MV-4-11 (cell line): ENCODE results near the gene TLE5.
A peak's percentile ranks its signal among the peaks of the same experiment; 100 is the strongest.
"Not testable (repeated sequence)": the region's sequence is repeated elsewhere in the genome, so short reads cannot be mapped to it uniquely, and the experiment has no call there.

Source experiments
- DNase-seq: peaks from one replicate; lab custom pipeline; 2025; lab: John Stamatoyannopoulos, UW

The TLE5 gene

DNA sequence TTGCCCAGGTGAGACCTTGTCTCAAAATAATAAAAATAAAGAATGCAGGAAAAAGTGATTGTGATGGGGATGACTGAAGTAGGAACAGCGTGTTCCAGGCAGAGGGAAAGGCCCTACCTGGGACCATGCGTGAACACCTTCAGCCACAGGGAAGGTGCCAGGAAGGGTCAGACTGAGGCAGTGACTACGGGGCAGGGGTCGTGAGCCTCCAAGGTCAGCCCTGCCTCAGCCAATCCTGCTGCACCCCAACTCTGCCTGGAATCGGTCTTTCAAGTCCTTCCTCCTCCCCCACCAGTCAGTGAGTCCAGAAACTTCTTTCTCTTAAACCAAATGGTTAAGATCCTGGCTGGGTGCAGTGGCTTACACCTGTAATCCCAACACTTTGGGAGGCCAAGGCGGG lies 17.1 kb downstream of the TLE5 start:
- DNase-seq: no peak

DNA sequence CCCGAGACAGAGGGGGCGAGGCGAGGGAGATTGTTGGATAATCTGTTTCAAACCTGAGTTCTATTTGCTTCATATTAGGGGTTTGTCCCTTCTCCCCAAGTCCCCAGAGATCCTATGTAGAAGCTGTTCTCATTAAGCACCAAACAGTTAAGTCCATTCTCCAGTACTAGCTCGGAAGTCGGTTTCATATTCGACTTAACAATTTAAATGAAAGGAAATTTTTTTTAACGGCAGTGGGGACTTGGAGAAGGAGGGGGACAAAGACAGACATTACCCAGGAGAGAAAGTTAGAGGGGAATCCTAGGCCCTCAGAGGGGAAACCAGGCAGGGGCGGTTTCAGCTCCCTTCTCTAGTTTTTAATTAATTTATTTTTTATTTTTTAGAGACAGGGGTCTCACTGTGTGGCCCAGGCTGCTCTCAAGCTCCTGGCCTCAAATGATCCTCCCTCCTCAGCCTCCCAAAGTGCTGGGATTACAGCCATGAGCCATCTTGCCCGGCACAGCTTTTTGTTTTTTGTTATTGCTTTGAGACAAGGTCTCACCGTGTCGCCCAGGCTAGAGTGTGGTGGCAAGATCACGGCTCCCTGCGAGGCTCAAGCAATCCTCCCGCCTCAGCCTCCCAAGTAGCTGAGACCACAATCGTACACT lies 19.6 kb downstream of the TLE5 start:
- no peak for DNase-seq

DNA sequence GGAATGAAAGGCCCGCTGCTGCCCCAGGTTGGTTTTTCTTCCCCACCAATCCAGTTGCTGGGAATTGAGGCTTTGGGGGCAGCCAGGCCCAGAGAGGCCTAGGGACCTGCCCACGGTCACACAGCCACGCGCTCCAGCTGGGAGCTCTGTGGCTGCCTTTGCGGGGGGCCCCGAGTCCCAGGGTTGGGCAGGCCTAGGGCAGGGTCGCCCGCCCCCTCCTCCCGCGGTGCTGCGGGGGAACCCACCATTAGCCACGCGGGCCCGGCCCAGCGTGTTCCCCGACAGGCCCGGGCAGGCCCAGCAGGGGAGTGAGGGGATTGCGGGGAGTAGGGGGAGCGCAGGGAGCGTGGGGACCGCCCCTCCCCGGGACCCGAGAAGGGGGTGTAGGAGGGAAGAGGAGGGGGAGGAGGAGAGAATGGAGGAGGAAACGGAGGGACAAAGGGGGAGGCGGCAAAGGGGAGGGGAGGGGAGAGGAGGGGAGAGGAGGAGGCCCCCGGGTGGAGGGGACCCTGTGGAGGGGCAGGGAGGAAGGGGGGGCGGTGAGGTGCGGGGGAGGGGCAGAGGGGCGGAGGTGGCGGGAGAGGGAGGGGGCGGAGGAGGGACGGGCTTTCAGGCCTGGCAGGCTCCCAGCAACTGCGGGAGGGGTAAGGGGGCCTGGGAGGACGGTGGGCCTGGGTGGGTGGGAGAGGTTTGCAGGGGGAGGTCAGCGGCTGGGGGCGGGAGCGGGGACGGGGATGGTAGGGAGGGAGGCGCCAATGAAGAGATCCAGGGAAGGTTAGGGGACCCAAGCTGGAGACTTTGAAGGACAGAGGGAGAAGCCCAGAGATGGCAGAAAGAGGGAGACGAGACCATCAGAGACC lies 20.3 kb downstream of the TLE5 start:
- DNase-seq: no peak

DNA sequence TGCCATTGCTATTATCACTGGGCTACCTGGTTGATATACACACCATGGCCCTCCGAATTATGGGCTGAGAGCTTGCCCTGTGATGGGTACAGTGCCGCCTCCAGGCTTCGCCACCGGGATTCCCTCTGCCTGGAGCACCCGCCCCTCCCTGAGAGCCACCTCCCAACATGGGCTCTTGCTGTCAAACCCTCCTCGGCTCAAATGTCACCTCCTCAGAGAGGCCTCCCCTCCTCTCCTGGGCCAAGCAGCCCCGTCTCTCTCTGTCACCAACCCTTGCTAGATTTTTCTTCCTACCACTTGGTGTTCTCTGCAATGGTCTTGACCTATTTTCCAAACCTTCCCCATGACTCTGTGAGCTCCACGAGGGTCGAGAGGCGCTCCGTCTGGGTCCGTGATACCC lies 21.0 kb downstream of the TLE5 start:
- no peak for DNase-seq

DNA sequence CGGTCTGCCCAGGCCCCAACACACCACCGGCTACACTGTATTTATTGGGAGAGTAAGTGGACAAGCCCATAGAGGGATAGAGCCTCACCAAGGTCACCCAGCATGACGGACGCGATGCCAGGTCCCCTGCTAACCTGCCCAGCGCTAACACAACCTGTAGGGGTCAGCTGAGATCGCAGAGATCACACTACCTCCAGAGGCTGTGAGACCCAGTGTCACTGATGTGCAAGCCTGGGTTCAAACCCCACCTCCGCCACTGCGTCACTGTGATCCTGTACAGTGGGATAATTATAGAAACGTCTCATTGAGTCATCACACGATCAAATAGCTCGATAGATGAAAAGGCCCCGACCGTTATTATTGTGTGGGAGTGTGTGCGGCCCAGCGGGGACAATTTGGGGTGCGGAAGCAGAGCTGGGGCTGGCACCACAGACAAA lies 22.6 kb downstream of the TLE5 start:
- no peak for DNase-seq

DNA sequence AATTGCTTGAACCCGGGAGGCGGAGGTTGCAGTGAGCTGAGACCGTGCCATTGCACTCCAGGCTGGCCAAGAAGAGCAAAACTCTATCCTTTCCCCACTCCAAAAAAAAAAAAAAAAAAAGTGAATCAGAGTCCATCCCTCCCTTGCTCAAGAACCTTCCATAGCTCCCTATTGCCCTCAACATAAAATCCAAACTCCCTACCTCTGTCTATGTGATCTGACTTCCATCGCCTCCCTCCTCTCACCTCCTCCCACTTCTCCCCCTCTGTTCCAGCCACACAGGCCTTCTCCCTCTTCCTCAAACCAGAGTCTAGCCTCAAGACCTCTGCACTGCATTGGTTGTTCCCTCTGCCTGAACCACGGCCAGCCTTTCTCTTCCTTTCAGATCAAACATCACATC lies 23.2 kb downstream of the TLE5 start:
- no peak for DNase-seq

DNA sequence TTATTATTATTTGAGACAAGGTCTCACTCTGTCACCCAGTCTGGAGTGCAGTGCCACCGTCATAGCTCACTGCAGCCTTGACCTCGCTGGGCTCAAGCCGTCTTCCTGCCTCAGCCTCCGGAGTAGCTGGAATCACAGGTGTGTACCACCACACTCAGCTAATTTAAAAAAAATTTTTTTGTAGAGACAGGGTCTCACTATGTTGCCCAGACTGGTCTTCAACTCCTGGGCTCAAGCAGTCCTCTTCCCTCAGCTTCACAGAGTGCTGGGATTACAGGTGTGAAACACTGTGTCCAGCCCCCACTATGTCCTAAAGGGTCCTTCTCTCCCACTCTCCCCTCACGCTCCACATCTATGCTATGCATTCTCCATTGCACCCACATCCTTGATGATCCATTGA lies 24.1 kb downstream of the TLE5 start:
- no peak for DNase-seq

DNA sequence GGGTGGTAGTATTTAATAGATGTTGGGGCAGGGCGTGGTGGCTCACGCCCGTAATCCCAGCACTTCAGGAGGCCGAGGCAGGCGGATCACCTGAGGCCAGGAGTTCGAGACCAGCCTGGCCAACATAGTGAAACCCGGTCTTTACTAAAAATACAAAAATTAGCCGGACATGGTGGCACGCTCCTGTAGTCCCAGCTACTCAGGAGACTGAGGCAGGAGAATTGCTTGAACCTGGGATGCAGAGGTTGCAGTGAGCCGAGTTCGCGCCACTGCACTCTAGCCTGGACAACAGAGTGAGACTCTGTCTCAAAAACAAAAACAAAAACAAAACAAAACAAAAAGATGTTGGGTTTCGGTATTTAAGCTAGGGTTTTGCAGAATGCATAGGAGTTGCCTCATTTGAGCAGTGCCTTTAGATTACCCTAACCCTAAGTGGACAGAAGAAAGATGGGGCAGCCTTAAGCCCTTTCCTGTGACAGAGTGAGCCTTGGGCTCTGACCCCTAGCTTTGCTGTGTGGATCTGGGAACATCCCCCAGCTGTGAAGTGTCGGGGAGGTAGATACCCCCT lies 25.2 kb downstream of the TLE5 start:
- not testable (repeated sequence) for DNase-seq

DNA sequence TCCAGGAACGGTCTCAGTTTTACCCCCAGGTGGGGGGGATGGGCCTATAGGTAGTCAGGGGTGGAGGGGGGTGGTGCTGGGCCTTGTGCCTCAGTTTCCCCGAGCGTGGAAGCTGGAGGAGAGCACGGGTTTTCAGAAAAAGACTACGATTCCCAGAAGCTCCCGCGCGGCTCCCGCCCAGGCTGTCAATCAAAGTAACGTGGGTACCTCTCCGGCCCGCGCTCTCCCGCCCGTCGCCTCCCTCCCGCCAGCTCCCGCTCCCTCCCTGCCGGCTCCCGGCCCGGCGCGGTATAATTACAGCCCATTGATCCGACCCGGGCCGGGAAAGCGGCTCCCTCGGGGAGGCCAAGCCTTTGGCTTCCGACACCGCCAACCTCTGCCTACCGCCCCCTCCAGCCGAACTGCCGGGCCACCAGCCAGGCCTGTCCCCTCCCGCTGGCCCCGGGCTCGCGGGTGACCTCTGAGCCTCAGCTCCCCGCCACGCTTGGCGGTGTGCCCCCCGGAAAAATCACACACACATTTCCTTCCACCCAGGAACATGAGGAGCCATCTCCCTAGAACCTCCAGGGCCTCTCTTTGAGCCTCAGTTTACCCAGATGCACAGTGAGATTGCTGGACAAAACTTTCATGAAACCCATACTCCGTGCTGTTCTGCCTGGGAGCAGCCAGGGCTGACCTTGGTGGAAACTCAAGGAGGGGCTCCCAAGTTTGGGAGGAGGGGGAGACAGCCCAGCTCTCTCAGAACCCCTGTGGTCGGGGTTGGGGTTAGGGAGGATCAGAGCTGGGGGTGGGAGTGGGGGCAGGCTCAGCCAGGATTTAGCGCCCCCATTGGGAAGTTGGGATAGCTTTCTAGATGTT lies 25.9 kb downstream of the TLE5 start:
- DNase-seq: peak; percentile 86

DNA sequence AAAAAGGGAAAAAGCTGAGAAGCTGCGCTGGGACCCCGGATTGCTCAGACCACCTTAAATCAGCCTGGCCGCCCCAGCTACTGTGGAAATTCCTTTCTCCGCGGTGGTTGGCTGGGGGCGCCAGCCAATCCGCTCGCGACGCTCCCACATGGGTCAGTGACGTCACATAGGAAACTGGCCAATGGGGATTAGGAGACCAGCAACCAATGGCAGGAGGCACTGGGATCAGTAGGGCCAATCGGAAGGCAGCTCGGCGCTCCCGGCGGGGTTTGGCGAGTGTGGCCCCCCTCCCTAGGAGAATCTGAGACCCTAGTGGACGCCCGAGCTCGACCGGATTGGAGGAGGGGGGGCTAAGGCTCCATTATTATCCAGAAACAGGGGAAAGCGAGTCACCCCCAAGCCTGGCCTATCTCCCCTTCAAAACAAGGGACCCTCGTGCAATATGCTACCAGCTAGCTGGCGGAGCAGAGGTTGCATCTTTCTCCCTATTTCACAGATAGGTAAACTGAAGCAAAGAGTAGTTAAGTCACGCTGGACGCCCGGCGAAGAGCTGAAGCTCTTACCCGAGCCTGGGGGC lies 26.7 kb downstream of the TLE5 start:
- DNase-seq: peak; percentile 99

DNA sequence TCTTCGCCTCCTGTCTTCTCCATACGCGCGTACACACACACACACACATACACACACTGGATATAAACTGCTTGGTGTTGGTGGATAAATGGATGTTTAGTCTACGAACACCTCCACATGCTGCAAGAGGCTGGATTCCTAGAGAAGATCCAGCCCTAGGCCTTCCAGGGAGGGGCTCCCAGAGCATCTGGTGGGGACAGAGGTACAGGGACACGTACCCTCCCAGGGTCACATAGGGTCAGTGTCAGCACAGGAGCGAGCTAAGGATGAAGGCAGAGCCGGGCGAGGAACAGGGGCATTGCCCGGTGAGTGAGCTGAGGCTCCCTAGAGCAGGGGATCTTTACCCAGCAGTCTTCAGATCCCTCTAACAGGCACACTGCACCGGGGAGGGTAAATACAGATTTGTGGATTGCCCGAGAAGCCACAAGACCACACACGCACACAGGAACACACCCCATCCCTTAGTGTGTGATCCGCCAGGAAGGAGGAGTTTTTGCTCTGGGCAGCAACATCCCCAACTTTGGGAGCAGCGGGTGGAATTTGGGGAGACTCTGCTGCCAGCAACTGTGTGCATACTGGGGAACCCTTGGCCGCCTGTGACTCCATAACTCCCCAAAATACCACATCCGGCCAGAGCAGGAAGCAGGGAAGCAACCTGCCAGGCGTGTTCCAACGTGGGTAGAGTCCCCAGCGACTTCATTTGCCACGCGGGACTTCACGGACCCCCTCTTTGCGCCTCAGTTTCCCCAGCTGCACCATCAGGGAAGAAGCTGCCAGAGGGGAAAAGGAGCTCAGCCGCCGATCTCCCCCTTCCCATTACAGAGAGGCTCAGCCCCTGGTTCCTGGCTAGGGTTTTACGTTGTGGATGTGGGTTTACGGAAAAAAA lies 27.4 kb downstream of the TLE5 start:
- DNase-seq: peak; percentile 78

DNA sequence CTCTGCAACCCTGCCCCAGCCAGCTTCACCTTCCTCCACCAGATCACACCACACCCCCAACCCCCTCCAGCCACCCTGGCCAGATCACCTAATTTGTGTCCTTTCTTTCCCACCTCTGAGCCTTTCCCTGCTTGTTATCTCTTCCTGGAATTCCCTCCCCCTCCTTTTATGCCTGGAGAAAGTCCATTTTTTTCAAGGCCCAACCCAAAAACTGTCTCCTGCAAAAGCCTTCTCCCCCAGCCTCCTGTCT lies 28.0 kb downstream of the TLE5 start:
- no peak for DNase-seq

DNA sequence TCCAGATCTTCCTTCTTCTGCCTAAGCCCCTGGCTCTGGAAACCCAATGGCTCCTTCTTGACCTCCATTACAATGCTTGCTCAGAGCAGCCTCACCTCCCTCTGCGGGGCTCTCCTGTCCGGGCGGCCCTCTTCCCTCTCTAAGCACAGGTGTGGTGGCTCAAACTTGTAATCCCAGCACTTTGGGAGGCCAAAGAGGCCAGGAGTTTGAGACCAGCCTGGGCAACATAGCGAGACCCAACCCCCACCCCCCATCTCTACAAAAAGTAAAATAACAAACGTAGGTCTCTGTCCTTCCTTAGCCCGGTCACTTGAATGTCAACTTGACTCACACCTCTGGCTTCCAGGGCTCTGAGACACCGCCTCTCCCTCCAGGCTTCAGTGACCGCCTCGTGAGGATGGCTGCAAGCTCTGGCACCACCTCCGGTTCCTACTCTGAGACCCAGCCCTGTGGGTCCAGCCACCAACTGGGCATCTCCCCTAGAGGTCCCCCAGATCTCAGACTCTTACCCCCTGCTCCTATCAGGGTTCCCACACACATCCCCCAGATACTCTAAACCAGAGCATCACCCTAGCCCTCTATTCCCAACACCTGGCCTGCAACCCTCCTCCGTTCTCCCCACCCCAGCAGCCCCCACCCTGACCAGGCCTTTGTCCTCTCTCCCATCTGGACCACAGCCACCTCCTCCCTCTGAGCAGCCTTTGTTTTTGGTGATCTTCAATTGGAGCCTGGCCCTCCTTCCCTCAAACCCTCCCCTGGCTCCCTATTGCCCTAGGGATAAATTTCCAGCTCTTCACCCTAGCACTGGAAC lies 28.5 kb downstream of the TLE5 start:
- DNase-seq: no peak

DNA sequence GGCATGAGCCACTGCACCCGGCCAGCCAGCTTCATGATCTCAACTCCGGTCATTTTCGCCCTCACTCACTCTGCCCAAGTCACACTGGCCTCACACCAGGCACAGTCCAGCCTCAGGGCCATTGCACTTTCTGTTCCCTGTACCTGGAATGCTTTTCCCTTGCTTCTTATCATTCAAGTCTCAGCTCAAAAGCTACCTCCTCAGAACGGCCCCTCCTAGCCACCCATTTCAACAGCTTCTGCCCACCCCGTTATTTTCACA lies 30.8 kb downstream of the TLE5 start:
- no peak for DNase-seq

DNA sequence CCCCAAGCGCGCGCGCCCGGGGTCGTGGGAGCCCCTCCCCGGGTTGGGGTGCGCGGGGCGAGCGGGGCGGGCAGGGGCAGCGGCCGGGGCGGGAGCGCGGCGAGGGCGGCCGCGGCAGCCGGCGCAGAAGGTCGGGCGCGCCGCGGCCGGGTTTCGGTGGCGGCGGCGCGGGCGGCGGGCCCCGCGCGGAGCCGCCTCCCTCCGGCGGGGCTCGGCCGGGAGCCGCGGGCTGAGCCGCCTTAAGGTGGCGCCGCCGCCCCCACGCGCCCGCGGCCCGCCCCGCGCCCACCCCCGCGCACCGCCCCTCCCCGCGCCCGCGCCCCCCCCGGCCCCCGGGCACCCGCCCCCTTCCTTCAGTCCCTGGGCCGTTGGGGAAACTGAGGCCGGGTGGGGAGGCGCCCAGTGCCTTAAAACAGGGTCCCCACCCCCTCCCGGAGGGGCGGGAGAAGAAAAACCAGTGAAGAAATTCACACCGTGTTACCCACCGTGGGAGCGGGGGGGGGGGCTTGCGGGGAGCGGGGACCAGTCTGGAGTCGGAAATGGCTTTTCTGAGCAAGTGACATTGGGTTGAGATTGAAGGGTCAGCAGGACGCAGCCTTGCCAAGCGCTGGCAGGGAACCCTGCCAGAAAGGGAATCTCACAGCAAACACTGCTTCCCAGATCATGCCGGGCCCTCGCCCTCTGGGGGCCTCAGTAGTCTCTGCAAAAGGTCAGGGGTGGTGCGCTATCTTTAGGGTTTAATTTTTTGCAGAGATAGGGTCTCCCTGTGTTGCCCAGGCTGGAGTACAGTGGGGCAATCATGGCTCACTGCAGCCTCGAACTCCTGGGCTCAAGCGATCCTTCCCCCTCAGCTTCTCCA lies 33.0 kb downstream of the TLE5 start, which contains the start of gene TLE2:
TLE2 (minus strand) TSS at position 216 of the 859 bp plus-strand sequence. CDS start 376 bp downstream, outside the sequence.
- no peak for DNase-seq

DNA sequence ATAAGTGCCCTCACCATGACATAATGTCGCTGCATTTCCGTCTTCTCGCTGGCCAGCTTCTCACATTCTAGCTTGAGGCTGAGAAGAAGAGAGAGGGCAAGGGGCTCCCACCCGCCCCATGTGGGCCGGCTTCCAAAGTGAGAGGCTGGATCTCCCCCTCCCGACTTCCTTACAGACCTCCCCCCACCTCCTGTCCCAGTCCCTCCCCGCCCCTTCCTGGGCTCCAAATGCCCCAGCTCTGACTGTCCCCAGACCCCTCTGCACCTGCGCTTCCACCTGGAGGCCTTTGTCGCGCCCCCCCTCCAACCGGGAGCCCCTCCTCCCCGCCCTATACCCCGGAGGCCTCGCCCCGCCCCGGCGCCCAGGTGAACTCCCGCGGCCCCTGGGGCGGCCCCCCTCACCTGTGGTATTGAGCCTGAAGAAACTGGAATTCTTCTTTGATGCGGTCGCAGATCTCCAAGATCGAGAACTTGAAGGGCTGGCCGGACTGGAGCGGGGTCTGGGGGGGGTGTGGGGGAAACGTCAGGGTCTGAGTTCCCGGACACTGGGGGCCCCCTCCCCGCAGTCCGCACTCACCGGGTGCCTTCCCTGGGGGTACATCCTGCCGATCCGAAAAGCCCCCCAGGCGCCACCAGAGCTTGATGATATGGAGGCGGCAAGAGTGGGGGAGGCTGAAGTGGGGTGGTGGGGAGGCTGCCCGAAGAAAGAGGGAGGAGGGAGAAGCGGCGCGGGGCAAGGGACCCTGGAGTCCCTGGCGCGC lies 33.8 kb downstream of the TLE5 start:
- DNase-seq: no peak

DNA sequence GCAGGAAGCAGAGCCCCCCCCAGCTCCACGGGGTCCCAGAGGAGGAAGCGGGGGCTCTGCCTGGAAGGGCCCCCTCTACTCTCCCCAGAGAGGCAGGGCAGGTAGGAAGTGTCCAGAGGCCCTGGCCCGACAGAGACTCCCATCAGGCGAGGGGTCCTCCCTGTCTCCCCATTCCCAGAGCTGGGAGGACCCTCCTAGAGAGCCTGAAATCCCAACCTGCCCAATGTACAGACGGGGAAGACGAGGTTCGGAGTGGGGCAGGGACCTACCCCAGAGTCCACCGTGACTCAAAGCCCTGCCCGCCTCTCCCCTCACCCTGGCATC lies 34.4 kb downstream of the TLE5 start:
- DNase-seq: no peak

DNA sequence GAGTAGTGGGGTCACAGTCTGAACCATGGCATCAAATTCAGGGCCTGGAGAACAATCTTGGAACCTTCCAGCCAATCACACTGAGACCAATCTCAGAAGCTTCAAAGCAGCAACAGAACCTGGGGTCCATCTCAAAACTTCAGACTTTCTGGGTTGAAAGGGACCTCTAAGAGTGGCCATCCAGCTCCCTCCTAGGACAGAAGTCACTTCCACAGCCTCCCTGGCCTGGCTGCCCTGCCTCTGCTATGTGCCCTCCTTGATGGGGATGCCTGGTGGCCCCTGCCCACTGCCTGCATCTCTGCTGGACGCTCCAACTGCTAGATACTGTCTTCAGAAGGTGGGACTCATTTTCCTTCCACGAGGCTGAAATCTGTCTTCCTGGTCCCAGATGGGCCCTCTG lies 35.0 kb downstream of the TLE5 start:
- no peak for DNase-seq

DNA sequence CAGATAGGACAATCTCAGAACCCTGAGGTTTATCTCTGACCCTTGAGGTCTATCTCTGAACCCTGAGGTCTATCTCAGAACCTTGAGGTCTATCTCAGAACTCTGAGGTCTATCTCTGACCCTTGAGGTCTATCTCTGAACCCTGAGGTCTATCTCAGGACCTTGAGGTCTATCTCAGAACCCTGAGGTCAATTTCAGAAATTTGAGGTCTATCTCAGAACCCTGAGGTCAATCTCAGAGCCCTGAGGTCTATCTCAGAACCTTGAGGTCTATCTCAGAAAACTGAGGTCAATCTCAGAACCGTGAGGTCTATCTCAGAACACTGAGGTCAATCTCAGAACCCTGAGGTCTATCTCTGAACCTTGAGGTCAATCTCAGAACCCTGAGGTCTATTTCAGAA lies 35.5 kb downstream of the TLE5 start:
- DNase-seq: no peak
